GM13976 (cell line): ENCODE data around the gene TADA2A.
A peak's percentile ranks its signal among the peaks of the same experiment; 100 is the strongest.

Experiments
- DNase-seq: peaks from one replicate; pipeline ENCODE4 v3.0.0; 2012; ENCODE audit warnings: low spot score
- in situ Hi-C: fragments of 300-500 bp; cut with MboI; formaldehyde crosslinking; loops from one replicate; pipeline ENCODE4 v1.12.0; 2022; ENCODE audit warnings: low sequenced_read_pairs, mixed read lengths, inconsistent platforms; ENCODE audit not compliant: unreplicated experiment
- TF ChIP-seq, protein P1 (sequence below): IDR thresholded peaks from 2 replicates; pipeline ENCODE4 v1.5.1; 2012; ENCODE audit warnings: borderline replicate concordance, mild to moderate bottlenecking; ENCODE audit not compliant: insufficient read depth; ENCODE audit errors: extremely low read depth, missing control alignments, control extremely low read depth

TADA2A gene

DNA sequence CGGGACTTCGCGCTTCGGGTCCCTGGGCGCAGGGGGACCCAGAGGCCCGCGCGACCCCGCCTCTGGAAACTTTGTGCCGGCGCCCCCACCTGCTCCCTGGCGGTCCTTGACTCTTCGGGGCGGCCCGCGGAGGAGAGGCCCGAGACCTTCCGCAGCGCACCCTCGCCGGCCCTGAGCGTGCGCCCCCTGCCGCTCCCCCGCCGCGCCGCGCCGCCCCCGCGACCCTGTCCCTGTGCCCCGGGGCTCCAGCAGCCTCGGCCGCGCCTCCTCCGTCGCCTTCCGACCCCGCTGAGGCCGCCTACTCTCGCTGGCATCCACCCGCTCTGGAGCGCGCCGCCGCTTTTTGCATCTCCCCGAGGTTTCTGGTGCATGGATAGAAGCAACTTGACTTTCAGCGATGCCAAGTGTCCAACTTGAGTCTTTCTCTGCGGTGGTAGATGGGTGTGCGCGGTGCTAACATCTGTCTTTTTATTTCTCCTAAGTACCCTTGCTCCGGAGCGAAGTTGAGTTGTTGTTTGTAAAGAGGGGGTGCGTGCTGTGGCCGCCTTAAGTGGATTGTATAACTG lies 83.4 kb downstream of the TADA2A start:
- DNase-seq = peak; percentile 81
- in situ Hi-C loops = no loop called here
- TF ChIP-seq, protein P1, sequence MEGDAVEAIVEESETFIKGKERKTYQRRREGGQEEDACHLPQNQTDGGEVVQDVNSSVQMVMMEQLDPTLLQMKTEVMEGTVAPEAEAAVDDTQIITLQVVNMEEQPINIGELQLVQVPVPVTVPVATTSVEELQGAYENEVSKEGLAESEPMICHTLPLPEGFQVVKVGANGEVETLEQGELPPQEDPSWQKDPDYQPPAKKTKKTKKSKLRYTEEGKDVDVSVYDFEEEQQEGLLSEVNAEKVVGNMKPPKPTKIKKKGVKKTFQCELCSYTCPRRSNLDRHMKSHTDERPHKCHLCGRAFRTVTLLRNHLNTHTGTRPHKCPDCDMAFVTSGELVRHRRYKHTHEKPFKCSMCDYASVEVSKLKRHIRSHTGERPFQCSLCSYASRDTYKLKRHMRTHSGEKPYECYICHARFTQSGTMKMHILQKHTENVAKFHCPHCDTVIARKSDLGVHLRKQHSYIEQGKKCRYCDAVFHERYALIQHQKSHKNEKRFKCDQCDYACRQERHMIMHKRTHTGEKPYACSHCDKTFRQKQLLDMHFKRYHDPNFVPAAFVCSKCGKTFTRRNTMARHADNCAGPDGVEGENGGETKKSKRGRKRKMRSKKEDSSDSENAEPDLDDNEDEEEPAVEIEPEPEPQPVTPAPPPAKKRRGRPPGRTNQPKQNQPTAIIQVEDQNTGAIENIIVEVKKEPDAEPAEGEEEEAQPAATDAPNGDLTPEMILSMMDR = peak; percentile 55

DNA sequence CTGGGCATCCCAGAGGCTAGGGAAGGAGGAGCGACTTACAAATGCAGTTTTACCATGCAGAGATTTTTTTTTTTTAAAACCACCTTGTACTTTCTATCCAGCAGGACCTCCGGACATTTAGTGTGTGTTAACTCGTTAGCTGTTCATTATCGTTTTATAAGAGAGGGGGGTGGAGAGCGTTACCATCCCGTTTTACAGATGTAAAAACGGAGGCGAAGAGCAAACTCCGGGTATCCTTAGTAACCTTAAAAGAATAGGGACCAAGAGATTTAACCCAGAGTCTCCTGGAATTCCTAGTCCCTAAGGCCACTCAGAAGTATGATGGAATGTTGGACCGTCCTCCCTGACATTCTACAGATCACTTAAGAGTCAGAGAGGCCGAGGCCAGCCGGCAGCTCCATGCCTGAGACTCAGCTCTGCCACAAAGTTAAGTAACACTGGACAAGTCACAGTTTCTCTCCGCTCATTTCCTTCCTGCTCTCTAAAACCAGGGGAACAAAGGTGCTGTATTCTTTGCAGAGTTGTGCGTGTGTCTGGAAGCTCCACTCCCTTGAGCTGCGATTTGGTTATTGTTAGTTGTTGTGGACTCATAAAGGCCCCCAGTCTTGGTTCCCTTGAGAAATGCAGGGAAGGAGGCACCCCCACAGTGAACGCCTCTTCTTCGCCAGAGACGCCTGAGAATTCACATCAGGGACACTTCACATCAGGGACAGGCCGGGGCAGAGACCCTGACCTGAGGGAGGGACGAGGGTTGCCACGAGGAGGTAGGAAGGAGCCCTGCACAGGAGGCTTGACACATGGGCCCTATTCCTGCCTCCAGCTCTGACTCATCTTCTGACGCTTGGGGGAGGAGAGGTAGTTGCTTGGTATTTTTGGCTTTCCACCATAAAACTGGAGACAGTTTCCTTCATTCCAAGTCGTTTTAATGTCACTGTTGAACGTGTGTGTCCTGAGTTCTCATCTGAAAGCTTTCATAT lies 84.2 kb downstream of the TADA2A start:
- in situ Hi-C loops = no loop called here
- TF ChIP-seq, protein P1 = no peak
- no peak for DNase-seq

DNA sequence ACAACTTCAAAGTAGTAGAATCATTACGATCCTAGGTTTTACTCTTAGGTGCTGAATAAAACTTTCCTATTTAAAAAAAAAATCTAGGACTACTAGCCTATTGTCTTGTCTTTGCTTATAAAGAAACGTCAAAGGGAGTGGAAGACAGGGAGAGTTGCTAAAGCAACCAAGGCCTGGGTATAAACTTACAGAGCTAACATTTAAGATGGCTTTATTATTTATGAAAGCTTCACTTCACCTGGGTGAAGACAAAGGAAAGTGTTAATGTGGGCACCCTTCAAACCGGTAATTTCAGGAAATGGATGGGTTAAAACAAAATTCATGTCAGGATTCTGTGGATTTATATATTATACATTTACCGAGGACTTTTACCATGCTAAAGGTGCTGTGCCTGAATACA lies 85.5 kb downstream of the TADA2A start:
- in situ Hi-C loops = no loop called here
- TF ChIP-seq, protein P1 = no peak
- no peak for DNase-seq

DNA sequence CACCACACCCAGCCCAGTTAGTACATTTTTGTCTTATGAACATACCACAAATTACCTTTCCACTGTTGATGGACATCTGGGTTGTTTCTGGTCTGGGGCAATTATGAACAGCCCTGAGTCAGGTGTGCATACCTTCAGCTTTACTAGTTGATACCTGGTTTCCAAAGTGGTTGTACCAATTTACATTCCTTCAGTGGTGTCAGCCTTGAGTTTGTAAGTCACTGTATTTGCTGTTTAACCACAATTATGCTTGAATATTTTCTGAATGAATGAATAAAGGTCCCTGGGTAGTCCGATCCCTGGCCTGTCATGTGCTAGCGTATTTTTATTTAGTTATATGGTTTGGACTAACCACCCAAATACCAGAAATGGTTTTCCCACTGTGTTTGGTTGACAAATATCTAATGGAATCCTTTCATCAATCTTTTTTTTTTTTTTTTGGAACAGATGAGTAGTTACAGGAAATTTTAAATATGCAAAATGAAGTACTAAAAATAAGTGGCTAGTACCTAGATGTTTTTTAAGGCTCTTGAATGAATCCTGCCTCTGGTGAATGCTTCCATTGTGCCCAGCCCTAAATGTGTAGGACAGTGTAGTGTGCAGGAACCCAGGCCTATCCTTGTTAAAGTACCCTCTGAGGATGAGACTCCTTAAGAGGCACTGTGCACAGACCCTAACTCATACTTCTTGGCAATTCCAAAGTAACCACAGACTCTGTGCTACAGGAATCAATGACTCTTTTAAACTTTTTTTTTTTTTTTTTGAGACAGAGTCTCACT lies 86.8 kb downstream of the TADA2A start:
- TF ChIP-seq, protein P1 = no peak
- in situ Hi-C loops = no loop called here

DNA sequence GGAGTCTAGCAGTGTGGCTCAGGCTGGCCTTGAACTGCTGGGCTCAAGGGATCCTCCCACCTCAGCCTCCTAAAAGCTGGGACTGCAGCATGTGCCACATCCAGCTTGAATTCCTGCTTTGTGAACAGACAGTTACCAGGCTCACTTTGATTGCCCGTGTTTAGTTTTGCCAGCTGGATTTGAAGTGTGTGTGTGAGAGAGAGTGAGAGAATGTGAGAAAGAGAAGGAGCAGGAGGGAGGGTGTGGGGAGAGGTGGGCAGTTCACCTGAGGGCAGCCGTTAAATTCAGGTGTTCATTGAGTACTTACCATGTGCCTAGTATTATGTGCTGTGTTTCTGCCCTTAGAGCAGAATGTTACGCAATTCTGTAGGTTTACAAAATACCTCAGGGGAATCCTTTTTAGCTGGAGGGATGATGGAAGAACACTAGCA lies 87.7 kb downstream of the TADA2A start:
- DNase-seq = no peak
- in situ Hi-C loops = no loop called here
- TF ChIP-seq, protein P1 = no peak

More for the DNA sequence above, 86.8 kb downstream of the TADA2A start:
- no peak for DNase-seq

DNA sequence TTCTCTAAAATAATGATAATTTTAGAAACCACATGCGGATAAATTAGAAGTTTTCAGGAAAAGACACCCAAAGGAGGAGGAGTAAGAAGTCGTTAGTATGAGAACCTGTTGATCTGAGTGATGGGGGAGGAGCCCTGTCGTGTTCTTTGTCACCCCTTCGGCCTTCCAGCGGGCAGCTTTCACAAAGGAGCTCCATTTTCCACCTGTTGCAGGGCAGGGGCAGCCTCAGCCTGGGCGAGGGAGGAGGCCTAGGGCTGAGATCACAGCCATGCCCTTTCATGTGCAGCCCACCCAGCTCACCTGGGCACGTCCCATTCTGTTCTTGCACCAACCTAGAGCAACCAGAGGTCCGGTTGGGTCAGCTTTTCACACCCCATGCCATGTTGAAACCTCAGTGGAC lies 88.3 kb downstream of the TADA2A start:
- in situ Hi-C loops = no loop called here
- no peak for DNase-seq
- TF ChIP-seq, protein P1 = no peak
